Stomach (tissue), 9 donors: ENCODE data around the gene ARL4D. TPM values are rescaled to one million over a fixed set of nuclear protein-coding genes. Genes with fewer than 3 reads are reported as not detected.
"Not testable (repeated sequence)": the region's sequence is repeated elsewhere in the genome, so short reads cannot be mapped to it uniquely, and the experiment has no call there.

ENCODE experiments used
- DNase-seq, 2 donors: peaks; one replicate each; pipeline versions ENCODE4 v3.0.0 to v3.0.0-alpha.2; 2013 to 2019
- H3K27ac ChIP-seq, 5 donors: fragments of 200-600 bp in 4 of 5; sonication (generic) in 4 of 5; one replicate each; pipeline ENCODE4 v1.5.1; 2013 to 2019; ENCODE audit warnings: mild to moderate bottlenecking in 1 of 5, moderate library complexity in 1 of 5
- H3K27me3 ChIP-seq, 3 donors: fragments of 200-600 bp; sonication (generic); one replicate each; pipeline ENCODE4 v1.5.1; 2017 to 2019; ENCODE audit warnings: mixed run types in 1 of 3
- H3K36me3 ChIP-seq, 4 donors: fragments of 200-600 bp; sonication (generic); 1 replicate in 3 of 4; 2 replicates in 1 of 4; pipeline ENCODE4 v1.5.1; 2016 to 2019
- H3K4me1 ChIP-seq, 4 donors: fragments of 200-600 bp; sonication (generic); one replicate each; pipeline ENCODE4 v1.5.1; 2016 to 2019
- H3K4me3 ChIP-seq, 4 donors: fragments of 200-600 bp; sonication (generic) in 3 of 4; one replicate each; pipeline ENCODE4 v1.5.1; 2016 to 2019; ENCODE audit warnings: mild to moderate bottlenecking in 1 of 4
- H3K9me3 ChIP-seq, 4 donors: fragments of 200-600 bp; sonication (generic); one replicate each; pipeline ENCODE4 v1.5.1; 2016 to 2019
- EP300 ChIP-seq: sonication (generic); formaldehyde crosslinking; IDR thresholded peaks from one replicate; pipeline ENCODE4 v1.6.1; 2017; ENCODE audit warnings: antibody characterized with exemption
- POLR2A ChIP-seq, 4 donors: fragments of 450-650 bp; IDR thresholded peaks; one replicate each; pipeline ENCODE4 v1.6.1; 2016; ENCODE audit warnings: antibody characterized with exemption in 4 of 4, control low read depth in 2 of 4, mild to moderate bottlenecking in 1 of 4, moderate library complexity in 1 of 4
- POLR2AphosphoS5 ChIP-seq, 3 donors: sonication (generic); formaldehyde crosslinking; IDR thresholded peaks; one replicate each; pipeline ENCODE4 v1.6.1; 2016; ENCODE audit warnings: antibody characterized with exemption in 3 of 3
- WGBS, 5 donors: extraction: QIAGEN DNeasy Blood & Tissue Kit in 3 of 5; methylation state at CpG; one replicate each; pipeline versions ENCODE4 v1.1.5 to v1.1.7; 2013 to 2018; 5-methylcytosine and 5-hydroxymethylcytosine counted together
- intact Hi-C: fragments of 100-400 bp; cut with DNase I; formaldehyde crosslinking; loops from one replicate; pipeline ENCODE4 v1.15.1; 2023; ENCODE audit warnings: low total_unique reads
- polyA plus RNA-seq, 3 donors: library from polyadenylated mRNA; stranded (reverse); fragments of 200-250 nt; gene quantifications; one replicate each; pipeline ENCODE4 v1.2.3, GENCODE V29; 2013
- total RNA-seq, 5 donors: library from RNA; depleted of rRNA; stranded (reverse); fragments of >200 nt; gene quantifications; one replicate each; pipeline versions ENCODE4 v1.1.0 to v1.2.3, GENCODE V29; 2014 to 2016
- TF ChIP-seq, protein P1 (sequence below), 7 experiments: fragments of 450-650 bp in 4 of 7; fragments of 200-600 bp in 3 of 7; sonication (generic) in 3 of 7; IDR thresholded peaks; one replicate each; pipeline ENCODE4 v1.5.1; 2016 to 2019; ENCODE audit warnings: antibody characterized with exemption in 7 of 7, control low read depth in 2 of 7, mild to moderate bottlenecking in 1 of 7
- donor health status: healthy with polysubstance abuse.
- donor health status: Bipolar disorder and iron deficiency.
- donor health status: healthy.

Gene ARL4D
- total and polyA plus RNA-seq, 8 donors = 2.3 to 60.7 (median 9.8) TPM; not detected in 1

DNA sequence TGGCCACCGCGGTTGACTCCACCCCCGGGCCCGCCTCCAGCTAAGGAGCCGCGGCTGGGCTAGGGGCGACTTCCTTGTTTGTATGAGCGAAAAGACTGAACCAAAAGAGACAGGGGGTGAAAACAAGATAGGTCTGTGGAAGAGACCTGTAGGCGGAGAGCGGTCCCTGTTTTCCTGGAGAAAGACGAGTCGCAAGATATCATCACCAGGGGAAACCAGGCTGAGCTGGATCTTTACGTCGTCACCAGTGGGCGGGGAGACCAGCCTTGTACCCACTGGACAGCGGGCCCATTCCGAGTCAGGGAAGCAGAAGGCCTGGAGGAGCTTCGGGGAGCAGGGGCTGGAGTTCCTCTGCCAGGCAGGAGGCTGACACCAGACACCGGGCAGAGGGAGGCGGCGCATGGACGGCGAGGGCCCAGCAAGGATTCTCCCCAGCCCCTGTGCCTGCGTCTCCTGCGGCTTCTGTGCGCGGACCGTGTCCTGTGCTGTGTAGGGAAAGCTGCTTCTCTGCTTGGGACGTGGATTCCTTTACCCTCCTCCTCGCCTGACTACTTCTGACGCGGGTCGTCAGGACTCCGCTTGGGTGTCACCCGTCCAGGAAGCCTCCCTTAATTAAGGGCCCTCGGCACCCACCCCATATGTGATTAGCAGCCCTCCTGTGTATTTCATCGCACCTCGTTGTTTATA lies 10.3 kb upstream of the ARL4D start:
- Histone ChIP-seq H3K4me3 (peak overlapping the region; percentile 49 to 64 (median 60)), H3K36me3 (no peaks in the 10 kb centered on the region), H3K27me3 (no peaks in the 10 kb centered on the region), H3K4me1 (peaks cover 9 to 32% (median 23%) of the 10 kb centered on the region in 4 donors), H3K9me3 (no peaks in the 10 kb centered on the region), H3K27ac (peak overlapping the region; percentile 95 to 99 (median 99))
- peak; percentile 94 to 97 for DNase-seq
- intact Hi-C loops = no loop called here
- TF ChIP-seq EP300 (no peak), POLR2A (IDR thresholded peaks at IDR 0.05) (peak in 2 of 4 donors; percentile 68 to 97), POLR2AphosphoS5 (IDR thresholded peaks at IDR 0.05) (peak; percentile 96 to 98 (median 97))
- TF ChIP-seq, protein P1, sequence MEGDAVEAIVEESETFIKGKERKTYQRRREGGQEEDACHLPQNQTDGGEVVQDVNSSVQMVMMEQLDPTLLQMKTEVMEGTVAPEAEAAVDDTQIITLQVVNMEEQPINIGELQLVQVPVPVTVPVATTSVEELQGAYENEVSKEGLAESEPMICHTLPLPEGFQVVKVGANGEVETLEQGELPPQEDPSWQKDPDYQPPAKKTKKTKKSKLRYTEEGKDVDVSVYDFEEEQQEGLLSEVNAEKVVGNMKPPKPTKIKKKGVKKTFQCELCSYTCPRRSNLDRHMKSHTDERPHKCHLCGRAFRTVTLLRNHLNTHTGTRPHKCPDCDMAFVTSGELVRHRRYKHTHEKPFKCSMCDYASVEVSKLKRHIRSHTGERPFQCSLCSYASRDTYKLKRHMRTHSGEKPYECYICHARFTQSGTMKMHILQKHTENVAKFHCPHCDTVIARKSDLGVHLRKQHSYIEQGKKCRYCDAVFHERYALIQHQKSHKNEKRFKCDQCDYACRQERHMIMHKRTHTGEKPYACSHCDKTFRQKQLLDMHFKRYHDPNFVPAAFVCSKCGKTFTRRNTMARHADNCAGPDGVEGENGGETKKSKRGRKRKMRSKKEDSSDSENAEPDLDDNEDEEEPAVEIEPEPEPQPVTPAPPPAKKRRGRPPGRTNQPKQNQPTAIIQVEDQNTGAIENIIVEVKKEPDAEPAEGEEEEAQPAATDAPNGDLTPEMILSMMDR (IDR thresholded peaks at IDR 0.05) = peak in 1 of 7 experiments; percentile 9
- 0 to 1% (median 0%) methylated on average over 26 to 38 of the region's 38 CpGs for WGBS, 5 donors

DNA sequence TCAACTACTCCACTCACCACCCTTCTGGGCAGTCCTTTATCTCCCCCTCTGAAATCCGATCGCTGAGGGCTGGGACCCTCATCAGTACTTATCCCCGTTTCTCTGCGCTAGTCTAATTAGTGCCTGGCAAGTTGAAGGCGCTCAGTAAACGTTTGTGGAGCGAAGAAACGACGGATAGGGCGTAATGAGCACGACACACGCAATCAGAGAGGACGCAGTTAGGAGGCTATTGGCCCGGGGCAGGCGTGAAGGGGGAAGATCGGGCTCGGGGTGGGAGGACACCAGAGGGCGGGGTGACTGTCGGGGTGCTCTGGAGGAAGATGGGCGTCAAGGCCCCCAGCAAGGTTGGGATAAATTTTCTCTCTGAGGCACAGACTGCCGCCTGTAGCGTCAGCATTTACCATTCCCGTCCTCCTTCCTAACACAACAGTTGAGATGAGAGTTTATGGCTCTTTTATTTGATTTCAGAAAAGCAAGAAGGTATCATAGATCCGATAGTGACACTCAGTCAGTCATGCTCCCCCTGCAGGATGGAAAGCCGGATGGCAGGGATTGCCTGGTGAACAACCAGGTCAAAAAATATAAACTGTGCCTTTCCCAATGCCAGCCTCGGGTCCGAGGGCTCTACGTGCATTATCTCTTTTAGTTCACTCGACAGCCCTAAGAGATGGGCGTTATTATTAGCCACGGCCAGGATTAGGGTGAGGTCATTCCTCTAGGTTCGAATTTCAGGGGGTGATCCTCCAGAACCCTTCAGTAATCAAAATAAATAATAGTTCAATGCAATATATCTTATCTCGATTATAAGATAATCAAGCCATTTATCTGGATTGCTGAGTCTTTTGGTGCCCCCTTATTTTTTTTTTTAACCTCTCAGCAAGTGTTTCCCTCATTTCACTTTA lies 9.5 kb upstream of the ARL4D start:
- no peaks in the 10 kb centered on the region for H3K36me3 ChIP-seq
- peak; percentile 77 to 94 for DNase-seq
- peak overlapping the region; percentile 95 to 99 (median 99) for H3K27ac ChIP-seq
- H3K4me3 ChIP-seq = peak overlapping the region; percentile 49 to 64 (median 60)
- peaks cover 11 to 40% (median 29%) of the 10 kb centered on the region in 4 donors for H3K4me1 ChIP-seq
- TF ChIP-seq POLR2AphosphoS5 (IDR thresholded peaks at IDR 0.05) (peak; percentile 67 to 84 (median 71)), POLR2A (IDR thresholded peaks at IDR 0.05) (no peak)
- TF ChIP-seq, protein P1 (IDR thresholded peaks at IDR 0.05) = peak in 6 of 7 experiments; percentile 24 to 84 (median 74)
- WGBS, 5 donors = 1% methylated on average over 32 to 33 of the region's 33 CpGs
- no peaks in the 10 kb centered on the region for H3K9me3 ChIP-seq
- intact Hi-C loops = no loop called here
- H3K27me3 ChIP-seq = no peaks in the 10 kb centered on the region

DNA sequence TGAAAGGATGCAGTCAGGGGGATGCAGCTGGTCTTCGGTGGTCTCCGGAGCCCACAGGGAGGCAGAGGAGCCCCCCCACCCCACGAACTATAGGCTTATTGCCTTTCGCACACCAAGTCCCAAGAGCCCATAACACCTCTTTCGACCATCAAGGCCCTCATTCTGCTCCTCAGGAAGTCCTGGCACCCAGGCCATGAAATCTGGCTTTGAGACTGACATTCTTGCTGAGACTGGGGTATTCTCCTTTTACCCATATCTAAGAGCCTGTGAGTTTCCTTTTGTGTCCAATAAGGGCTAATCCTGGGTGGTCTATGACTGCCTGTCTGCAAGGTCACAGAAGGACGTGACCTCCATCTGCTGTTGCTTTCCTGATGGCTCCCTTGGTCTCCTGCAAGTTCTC lies 6.4 kb upstream of the ARL4D start:
- H3K9me3 ChIP-seq = no peaks in the 10 kb centered on the region
- intact Hi-C loops = loop anchor here (5.0 kb wide), 1 partner anchor 90 kb away; the partner anchor contains the start of gene DHX8
- peaks cover 10 to 36% (median 25%) of the 10 kb centered on the region in 4 donors for H3K4me1 ChIP-seq
- WGBS, 5 donors = 67 to 89% (median 81%) methylated on average over 6 of the region's 6 CpGs
- H3K36me3 ChIP-seq = no peaks in the 10 kb centered on the region
- no peak for DNase-seq
- no peak overlapping the region for H3K4me3 ChIP-seq
- TF ChIP-seq POLR2AphosphoS5 (IDR thresholded peaks at IDR 0.05) (no peak), POLR2A (IDR thresholded peaks at IDR 0.05) (no peak), EP300 (no peak)
- TF ChIP-seq, protein P1 (IDR thresholded peaks at IDR 0.05) = no peak
- no peaks in the 10 kb centered on the region for H3K27me3 ChIP-seq
- no peak overlapping the region for H3K27ac ChIP-seq

DNA sequence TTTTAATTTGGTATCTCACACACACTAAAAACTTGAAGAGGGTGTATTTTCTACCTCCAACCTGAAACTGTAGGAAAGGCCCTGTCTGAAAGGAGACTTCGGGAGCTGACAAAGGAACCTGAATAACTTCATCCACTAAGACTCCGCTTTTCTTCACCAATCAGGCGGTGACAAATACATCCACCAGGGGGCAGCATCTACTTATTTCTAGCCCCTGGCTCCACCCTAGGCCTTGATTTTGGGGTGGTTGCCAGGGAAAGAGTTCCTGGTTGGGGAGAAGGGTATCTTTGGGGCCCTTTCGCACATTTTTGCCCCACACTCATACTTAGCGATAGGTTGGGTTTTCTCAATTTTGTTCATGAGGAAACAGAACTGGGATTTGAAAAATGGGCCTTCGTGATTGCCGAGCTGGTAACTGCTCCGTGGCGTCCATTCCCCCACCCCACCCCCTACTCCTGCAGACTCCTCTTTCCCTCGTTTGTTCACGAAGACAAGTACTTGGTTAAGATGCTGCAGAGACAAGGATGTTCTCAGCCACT lies 4.8 kb upstream of the ARL4D start:
- WGBS, 5 donors = 19 to 32% (median 30%) methylated on average over 11 of the region's 11 CpGs
- no peaks in the 10 kb centered on the region for H3K27me3 ChIP-seq
- peaks cover 15 to 35% (median 27%) of the 10 kb centered on the region in 4 donors for H3K4me1 ChIP-seq
- H3K27ac ChIP-seq = peak overlapping the region in 4 of 5 donors; percentile 6 to 74 (median 57)
- no peaks in the 10 kb centered on the region for H3K9me3 ChIP-seq
- H3K4me3 ChIP-seq = no peak overlapping the region
- TF ChIP-seq POLR2AphosphoS5 (IDR thresholded peaks at IDR 0.05) (peak; percentile 62 to 89 (median 67)), EP300 (no peak), POLR2A (IDR thresholded peaks at IDR 0.05) (no peak)
- TF ChIP-seq, protein P1 (IDR thresholded peaks at IDR 0.05) = peak in 6 of 7 experiments; percentile 52 to 98 (median 92)
- H3K36me3 ChIP-seq = no peaks in the 10 kb centered on the region
- DNase-seq = peak; percentile 95
- intact Hi-C loops = loop anchor here (5.0 kb wide), 1 partner anchor 88 kb away; the partner anchor contains the start of gene DHX8

DNA sequence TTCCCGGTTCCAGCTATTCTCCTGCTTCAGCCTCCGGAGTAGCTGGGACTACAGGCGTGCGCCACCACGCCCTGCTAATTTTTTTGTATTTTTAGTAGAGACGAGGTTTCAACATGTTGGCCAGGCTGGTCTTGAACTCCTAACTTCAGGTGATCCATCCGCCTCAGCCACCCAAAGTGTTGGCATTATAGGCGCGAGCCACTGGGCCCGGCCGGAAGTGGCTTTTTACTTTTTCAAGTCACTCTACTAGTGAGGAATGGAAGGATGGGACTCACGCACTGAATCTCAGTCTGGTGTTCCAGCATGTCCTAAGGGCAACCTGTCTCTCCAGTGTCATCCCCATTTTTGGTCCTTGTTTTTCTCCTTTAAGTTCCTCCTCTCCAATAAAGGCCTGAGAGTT lies 4.1 kb upstream of the ARL4D start:
- not testable (repeated sequence) for DNase-seq, H3K36me3 ChIP-seq, H3K4me3 ChIP-seq, H3K27me3 ChIP-seq, H3K9me3 ChIP-seq
- Histone ChIP-seq H3K4me1 (peaks cover 19 to 36% (median 26%) of the 10 kb centered on the region in 4 donors), H3K27ac (peak overlapping the region in 2 of 5 donors; percentile 59 to 74)
- WGBS, 5 donors = 90 to 93% (median 92%) methylated on average over 12 of the region's 12 CpGs
- intact Hi-C loops = loop anchor here (5.0 kb wide), 1 partner anchor 88 kb away; the partner anchor contains the start of gene DHX8
